SK-N-SH (cell line): ENCODE data around the gene UBE2G2.

Source experiments
- ELF1 ChIP-seq: IDR thresholded peaks from 2 replicates; pipeline ENCODE4 v1.4.0; 2012
- JUND ChIP-seq: IDR thresholded peaks from 2 replicates; pipeline ENCODE4 v1.4.0; 2012
- TF ChIP-seq, protein P1 (sequence below): IDR thresholded peaks from 2 replicates; pipeline ENCODE4 v1.6.1; 2012; ENCODE audit warnings: mild to moderate bottlenecking, low read depth, low read length, moderate library complexity
- TF ChIP-seq, protein P2 (sequence below): fragments of 200-600 bp; sonication (generic); IDR thresholded peaks from 2 replicates; pipeline ENCODE4 v1.6.1; 2017; ENCODE audit warnings: antibody characterized with exemption, mild to moderate bottlenecking, moderate library complexity

DNA sequence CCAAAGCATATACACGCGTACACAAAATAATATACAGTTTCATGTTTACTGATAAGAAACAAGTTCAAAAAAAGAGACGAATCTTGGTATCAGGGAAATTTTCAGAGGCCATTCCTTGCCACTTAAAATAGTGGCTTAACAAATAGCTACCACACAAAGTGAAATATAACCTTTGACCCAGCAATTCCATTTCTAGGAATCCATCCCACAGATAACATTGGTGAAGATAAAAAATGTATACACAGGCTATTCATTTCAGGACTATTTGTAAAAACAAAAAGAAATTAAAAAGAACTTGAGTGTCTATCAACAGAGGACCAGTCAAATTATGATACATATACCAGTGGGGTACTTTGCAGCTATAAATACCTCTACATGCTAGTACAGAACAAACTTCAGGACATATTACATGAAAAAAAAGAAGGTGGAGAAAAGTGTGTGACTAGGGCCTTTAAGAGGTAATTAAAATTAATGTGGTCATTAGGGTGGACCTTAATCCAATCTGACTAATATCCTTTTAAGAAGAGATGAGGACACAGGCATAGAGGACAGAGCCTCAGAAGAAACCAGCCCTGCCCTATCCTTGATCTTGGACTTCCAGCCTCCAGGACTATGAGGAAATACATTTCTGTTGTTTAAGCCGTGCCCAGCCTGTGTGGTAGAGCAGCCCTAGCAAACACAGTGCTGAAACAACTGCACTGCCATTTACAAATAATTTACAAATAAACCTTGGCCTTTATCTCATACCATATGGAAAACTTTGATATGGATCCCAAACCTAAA is 7.8 kb downstream of the UBE2G2 start:
- TF ChIP-seq JUND (no peak), ELF1 (no peak)
- TF ChIP-seq, protein P1, sequence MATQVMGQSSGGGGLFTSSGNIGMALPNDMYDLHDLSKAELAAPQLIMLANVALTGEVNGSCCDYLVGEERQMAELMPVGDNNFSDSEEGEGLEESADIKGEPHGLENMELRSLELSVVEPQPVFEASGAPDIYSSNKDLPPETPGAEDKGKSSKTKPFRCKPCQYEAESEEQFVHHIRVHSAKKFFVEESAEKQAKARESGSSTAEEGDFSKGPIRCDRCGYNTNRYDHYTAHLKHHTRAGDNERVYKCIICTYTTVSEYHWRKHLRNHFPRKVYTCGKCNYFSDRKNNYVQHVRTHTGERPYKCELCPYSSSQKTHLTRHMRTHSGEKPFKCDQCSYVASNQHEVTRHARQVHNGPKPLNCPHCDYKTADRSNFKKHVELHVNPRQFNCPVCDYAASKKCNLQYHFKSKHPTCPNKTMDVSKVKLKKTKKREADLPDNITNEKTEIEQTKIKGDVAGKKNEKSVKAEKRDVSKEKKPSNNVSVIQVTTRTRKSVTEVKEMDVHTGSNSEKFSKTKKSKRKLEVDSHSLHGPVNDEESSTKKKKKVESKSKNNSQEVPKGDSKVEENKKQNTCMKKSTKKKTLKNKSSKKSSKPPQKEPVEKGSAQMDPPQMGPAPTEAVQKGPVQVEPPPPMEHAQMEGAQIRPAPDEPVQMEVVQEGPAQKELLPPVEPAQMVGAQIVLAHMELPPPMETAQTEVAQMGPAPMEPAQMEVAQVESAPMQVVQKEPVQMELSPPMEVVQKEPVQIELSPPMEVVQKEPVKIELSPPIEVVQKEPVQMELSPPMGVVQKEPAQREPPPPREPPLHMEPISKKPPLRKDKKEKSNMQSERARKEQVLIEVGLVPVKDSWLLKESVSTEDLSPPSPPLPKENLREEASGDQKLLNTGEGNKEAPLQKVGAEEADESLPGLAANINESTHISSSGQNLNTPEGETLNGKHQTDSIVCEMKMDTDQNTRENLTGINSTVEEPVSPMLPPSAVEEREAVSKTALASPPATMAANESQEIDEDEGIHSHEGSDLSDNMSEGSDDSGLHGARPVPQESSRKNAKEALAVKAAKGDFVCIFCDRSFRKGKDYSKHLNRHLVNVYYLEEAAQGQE = no peak
- TF ChIP-seq, protein P2, sequence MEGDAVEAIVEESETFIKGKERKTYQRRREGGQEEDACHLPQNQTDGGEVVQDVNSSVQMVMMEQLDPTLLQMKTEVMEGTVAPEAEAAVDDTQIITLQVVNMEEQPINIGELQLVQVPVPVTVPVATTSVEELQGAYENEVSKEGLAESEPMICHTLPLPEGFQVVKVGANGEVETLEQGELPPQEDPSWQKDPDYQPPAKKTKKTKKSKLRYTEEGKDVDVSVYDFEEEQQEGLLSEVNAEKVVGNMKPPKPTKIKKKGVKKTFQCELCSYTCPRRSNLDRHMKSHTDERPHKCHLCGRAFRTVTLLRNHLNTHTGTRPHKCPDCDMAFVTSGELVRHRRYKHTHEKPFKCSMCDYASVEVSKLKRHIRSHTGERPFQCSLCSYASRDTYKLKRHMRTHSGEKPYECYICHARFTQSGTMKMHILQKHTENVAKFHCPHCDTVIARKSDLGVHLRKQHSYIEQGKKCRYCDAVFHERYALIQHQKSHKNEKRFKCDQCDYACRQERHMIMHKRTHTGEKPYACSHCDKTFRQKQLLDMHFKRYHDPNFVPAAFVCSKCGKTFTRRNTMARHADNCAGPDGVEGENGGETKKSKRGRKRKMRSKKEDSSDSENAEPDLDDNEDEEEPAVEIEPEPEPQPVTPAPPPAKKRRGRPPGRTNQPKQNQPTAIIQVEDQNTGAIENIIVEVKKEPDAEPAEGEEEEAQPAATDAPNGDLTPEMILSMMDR = no peak
